A673 (cell line): ENCODE measurements around the gene TUBA4A. TPM values are rescaled to one million over a fixed set of nuclear protein-coding genes. Genes with fewer than 3 reads are reported as not detected.

Experiments
- microRNA-seq: library from miRNA; unstranded; fragments of <30 nt; microRNA quantifications from one replicate; pipeline ENCODE4 v1.2.0, GENCODE V29; 2021
- total RNA-seq: library from RNA; stranded (reverse); gene quantifications from 2 replicates; pipeline ENCODE4 v1.2.3, GENCODE V29; 2021

TUBA4A gene
- total RNA-seq, 1 experiment from 2014 or later, result 68.0 TPM

Small RNA genes lying within 50 kb of the gene (microRNA-seq; reads per million reads assigned to microRNA genes)
- not detected for gene MIR153-1

Other genes starting within 250 kb of the TUBA4A start
- gene CFAP65, start 212.4 kb downstream of the TUBA4A start, total RNA-seq, result 0.13 and 0.83 TPM in 2 replicates
- 0.15 TPM in 2 replicates for gene IHH, start 193.0 kb downstream of the TUBA4A start, total RNA-seq
- 16.6 and 18.0 TPM in 2 replicates for gene NHEJ1, start 93.1 kb downstream of the TUBA4A start, total RNA-seq
- gene SLC23A3, start 83.9 kb downstream of the TUBA4A start, total RNA-seq, result 1.9 and 2.2 TPM in 2 replicates
- gene CNPPD1, start 77.0 kb downstream of the TUBA4A start, total RNA-seq, result 38.0 and 40.3 TPM in 2 replicates
- gene RETREG2, start 75.6 kb downstream of the TUBA4A start, total RNA-seq, result 53.1 and 59.0 TPM in 2 replicates
- 20.0 and 23.7 TPM in 2 replicates for gene ZFAND2B, start 47.1 kb downstream of the TUBA4A start, total RNA-seq
- 87.7 and 101 TPM in 2 replicates for gene ABCB6, start 35.0 kb downstream of the TUBA4A start, total RNA-seq
- gene ATG9A, start 24.3 kb downstream of the TUBA4A start, total RNA-seq, result 50.0 and 55.6 TPM in 2 replicates
- gene ANKZF1, start 24.1 kb downstream of the TUBA4A start, total RNA-seq, result 30.6 and 39.1 TPM in 2 replicates
- gene GLB1L, start 8.5 kb downstream of the TUBA4A start, total RNA-seq, result 6.9 and 8.4 TPM in 2 replicates
- 22.0 and 27.6 TPM in 2 replicates for gene STK16, start 8.4 kb downstream of the TUBA4A start, total RNA-seq
- not detected in 2 replicates for gene TUBA4B, start 675 bp downstream of the TUBA4A start, total RNA-seq
- 24.4 and 24.6 TPM in 2 replicates for gene DNAJB2, start 25.4 kb upstream of the TUBA4A start, total RNA-seq
- 0.30 TPM in 1 of 2 replicates, not detected in the other for gene PTPRN, start 55.5 kb upstream of the TUBA4A start, total RNA-seq
- not detected in 2 replicates for gene RESP18, start 78.8 kb upstream of the TUBA4A start, total RNA-seq
- gene DNPEP, start 134.0 kb upstream of the TUBA4A start, total RNA-seq, result 69.2 and 83.0 TPM in 2 replicates
- gene DES, start 164.5 kb upstream of the TUBA4A start, total RNA-seq, result not detected in 2 replicates
- gene SPEG, start 180.9 kb upstream of the TUBA4A start, total RNA-seq, result 8.4 and 15.7 TPM in 2 replicates
- 32.1 and 45.8 TPM in 2 replicates for gene GMPPA, start 245.0 kb upstream of the TUBA4A start, total RNA-seq